CD4-positive, CD25-positive, alpha-beta regulatory T cell (primary cell): Measurements from ENCODE around the gene VGF. TPM values are rescaled to one million over a fixed set of nuclear protein-coding genes. Genes with fewer than 3 reads are reported as not detected.
"Not testable (repeated sequence)": the region's sequence is repeated elsewhere in the genome, so short reads cannot be mapped to it uniquely, and the experiment has no call there.

Source experiments
- ATAC-seq, 2 donors: fragments of 150-1000 bp; cut with Tn5 transposase; one replicate each; pipeline ENCODE4 v1.10.0; 2021; ENCODE audit warnings: low read depth in 2 of 2, moderate number of reproducible peaks in 2 of 2, moderate library complexity in 1 of 2
- DNase-seq, 3 donors: peaks; one replicate each; pipeline versions ENCODE4 v3.0.0 to v3.0.0-alpha.2; 2012 to 2022; ENCODE audit warnings: mixed read lengths in 1 of 3
- H3K27ac ChIP-seq: one replicate; pipeline ENCODE4 v1.7.0; 2013; ENCODE audit warnings: mild to moderate bottlenecking, low read length; ENCODE audit not compliant: insufficient read depth, poor library complexity, severe bottlenecking
- H3K27me3 ChIP-seq: one replicate; pipeline ENCODE4 v1.7.0; 2013; ENCODE audit warnings: low read length; ENCODE audit not compliant: control insufficient read depth, insufficient read depth
- H3K36me3 ChIP-seq: one replicate; pipeline ENCODE4 v1.7.0; 2013; ENCODE audit warnings: mild to moderate bottlenecking, low read length, moderate library complexity; ENCODE audit not compliant: control insufficient read depth, insufficient read depth
- H3K4me1 ChIP-seq: 2 replicates; pipeline ENCODE4 v1.7.0; 2013; ENCODE audit warnings: mild to moderate bottlenecking, low read length; ENCODE audit not compliant: insufficient read depth, control insufficient read depth, poor library complexity, severe bottlenecking
- H3K4me3 ChIP-seq: one replicate; pipeline ENCODE4 v1.7.0; 2013; ENCODE audit warnings: low read depth, mild to moderate bottlenecking, low read length, moderate library complexity
- H3K9me3 ChIP-seq, 2 experiments: 1 replicate in 1 of 2; 2 replicates in 1 of 2; pipeline ENCODE4 v1.7.0; 2013; ENCODE audit warnings: low read length in 2 of 2, mild to moderate bottlenecking in 1 of 2, moderate library complexity in 1 of 2; ENCODE audit not compliant: control insufficient read depth in 2 of 2
- H3K27ac Mint-ChIP-seq, 3 donors: one replicate each; pipeline ENCODE4 v1.8.0; 2020 to 2022; ENCODE audit warnings: mild to moderate bottlenecking in 3 of 3, mixed read lengths in 3 of 3, moderate library complexity in 2 of 3
- H3K27me3 Mint-ChIP-seq: one replicate; pipeline ENCODE4 v1.8.0; 2022; ENCODE audit warnings: mild to moderate bottlenecking, mixed read lengths
- H3K36me3 Mint-ChIP-seq: one replicate; pipeline ENCODE4 v1.8.0; 2020; ENCODE audit warnings: mixed read lengths
- H3K4me1 Mint-ChIP-seq, 4 donors: one replicate each; pipeline ENCODE4 v1.8.0; 2020 to 2022; ENCODE audit warnings: mixed read lengths in 4 of 4, mild to moderate bottlenecking in 1 of 4
- H3K4me3 Mint-ChIP-seq, 4 donors: one replicate each; pipeline ENCODE4 v1.8.0; 2020 to 2022; ENCODE audit warnings: mild to moderate bottlenecking in 4 of 4, mixed read lengths in 4 of 4, moderate library complexity in 3 of 4
- H3K9me3 Mint-ChIP-seq, 7 donors: one replicate each; pipeline ENCODE4 v1.8.0; 2020 to 2022; ENCODE audit warnings: mixed read lengths in 7 of 7, mild to moderate bottlenecking in 3 of 7, moderate library complexity in 2 of 7
- polyA plus RNA-seq, 4 donors: library from polyadenylated mRNA; unstranded; fragments of 300-500 nt; fragmentation: Illumina TruSeq; gene quantifications; one replicate each; pipeline ENCODE4 v1.2.3, GENCODE V29; 2021
- total RNA-seq: library from RNA; stranded (reverse); gene quantifications from one replicate; pipeline ENCODE4 v1.2.3, GENCODE V29; 2022

VGF gene
- total and polyA plus RNA-seq, 5 donors from 2014 or later = not detected

DNA sequence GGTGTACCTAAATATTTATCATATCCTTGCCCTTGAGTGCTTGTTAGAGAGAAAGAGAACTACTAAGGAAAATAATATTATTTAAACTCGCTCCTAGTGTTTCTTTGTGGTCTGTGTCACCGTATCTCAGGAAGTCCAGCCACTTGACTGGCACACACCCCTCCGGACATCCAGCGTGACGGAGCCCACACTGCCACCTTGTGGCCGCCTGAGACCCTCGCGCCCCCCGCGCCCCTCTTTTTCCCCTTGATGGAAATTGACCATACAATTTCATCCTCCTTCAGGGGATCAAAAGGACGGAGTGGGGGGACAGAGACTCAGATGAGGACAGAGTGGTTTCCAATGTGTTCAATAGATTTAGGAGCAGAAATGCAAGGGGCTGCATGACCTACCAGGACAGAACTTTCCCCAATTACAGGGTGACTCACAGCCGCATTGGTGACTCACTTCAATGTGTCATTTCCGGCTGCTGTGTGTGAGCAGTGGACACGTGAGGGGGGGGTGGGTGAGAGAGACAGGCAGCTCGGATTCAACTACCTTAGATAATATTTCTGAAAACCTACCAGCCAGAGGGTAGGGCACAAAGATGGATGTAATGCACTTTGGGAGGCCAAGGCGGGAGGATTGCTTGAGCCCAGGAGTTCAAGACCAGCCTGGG lies 27.0 kb downstream of the VGF start:
- no peaks in the 10 kb centered on the region for H3K9me3 Mint-ChIP-seq
- H3K4me1 ChIP-seq = peaks cover 6% of the 10 kb centered on the region
- peaks cover 39% of the 10 kb centered on the region for H3K27me3 Mint-ChIP-seq
- peak; percentile 35 to 87 (median 65) for DNase-seq
- no peak overlapping the region for H3K4me3 ChIP-seq
- H3K4me3 Mint-ChIP-seq = peak overlapping the region in 1 of 4 donors; percentile 7
- H3K36me3 ChIP-seq = no peaks in the 10 kb centered on the region
- no peaks in the 10 kb centered on the region for H3K27me3 ChIP-seq
- no peak overlapping the region for H3K27ac Mint-ChIP-seq
- ATAC-seq = peak; percentile 97
- H3K27ac ChIP-seq = no peak overlapping the region
- no peaks in the 10 kb centered on the region for H3K9me3 ChIP-seq
- H3K36me3 Mint-ChIP-seq = no peaks in the 10 kb centered on the region
- H3K4me1 Mint-ChIP-seq = peaks cover 0 to 10% (median 3%) of the 10 kb centered on the region in 4 donors

DNA sequence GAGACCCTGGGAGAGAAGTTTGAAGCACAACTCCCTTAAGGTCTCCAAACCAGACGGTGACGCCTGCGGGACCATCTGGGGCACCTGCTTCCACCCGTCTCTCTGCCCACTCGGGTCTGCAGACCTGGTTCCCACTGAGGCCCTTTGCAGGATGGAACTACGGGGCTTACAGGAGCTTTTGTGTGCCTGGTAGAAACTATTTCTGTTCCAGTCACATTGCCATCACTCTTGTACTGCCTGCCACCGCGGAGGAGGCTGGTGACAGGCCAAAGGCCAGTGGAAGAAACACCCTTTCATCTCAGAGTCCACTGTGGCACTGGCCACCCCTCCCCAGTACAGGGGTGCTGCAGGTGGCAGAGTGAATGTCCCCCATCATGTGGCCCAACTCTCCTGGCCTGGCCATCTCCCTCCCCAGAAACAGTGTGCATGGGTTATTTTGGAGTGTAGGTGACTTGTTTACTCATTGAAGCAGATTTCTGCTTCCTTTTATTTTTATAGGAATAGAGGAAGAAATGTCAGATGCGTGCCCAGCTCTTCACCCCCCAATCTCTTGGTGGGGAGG lies 27.6 kb downstream of the VGF start:
- Histone ChIP-seq H3K27me3 (no peaks in the 10 kb centered on the region), H3K4me1 (peaks cover 6% of the 10 kb centered on the region), H3K4me3 (no peak overlapping the region), H3K9me3 (no peaks in the 10 kb centered on the region), H3K36me3 (no peaks in the 10 kb centered on the region), H3K27ac (no peak overlapping the region)
- H3K4me3 Mint-ChIP-seq = peak overlapping the region in 1 of 4 donors; percentile 50
- ATAC-seq = no peak
- peaks cover 0 to 10% (median 3%) of the 10 kb centered on the region in 4 donors for H3K4me1 Mint-ChIP-seq
- H3K9me3 Mint-ChIP-seq = no peaks in the 10 kb centered on the region
- H3K27ac Mint-ChIP-seq = peak overlapping the region in 1 of 3 donors; percentile 31
- H3K27me3 Mint-ChIP-seq = peaks cover 39% of the 10 kb centered on the region
- DNase-seq = no peak
- H3K36me3 Mint-ChIP-seq = no peaks in the 10 kb centered on the region

DNA sequence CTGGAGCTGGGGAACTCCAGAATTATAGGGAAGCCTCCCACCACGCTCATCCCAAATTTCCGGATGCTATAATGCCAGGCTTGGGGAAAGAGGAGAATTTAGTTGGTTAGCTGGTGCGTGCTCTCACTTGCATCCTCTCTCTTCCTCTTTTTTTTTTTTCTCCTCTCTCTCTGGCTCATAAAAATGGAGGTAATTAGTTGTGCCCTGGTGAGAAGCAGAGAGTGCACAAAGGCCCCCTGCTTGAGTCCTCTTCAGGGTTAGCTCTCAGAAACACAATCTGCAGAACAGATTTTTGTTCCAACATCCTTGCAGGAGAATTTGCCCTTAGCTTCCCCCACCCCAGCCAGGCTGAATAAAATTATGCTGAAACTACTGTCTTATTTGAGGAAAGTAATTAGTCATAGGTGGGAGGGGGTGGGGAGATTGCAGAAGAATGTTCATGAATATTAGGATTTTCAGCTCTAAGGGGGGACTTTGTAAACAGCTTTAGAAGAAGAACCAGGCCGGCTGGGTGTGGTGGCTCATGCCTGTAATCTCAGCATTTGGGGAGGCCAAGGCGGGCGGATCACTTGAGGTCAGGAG lies 30.9 kb downstream of the VGF start:
- H3K9me3 Mint-ChIP-seq = no peaks in the 10 kb centered on the region
- no peak overlapping the region for H3K4me3 Mint-ChIP-seq
- Histone ChIP-seq H3K27ac (no peak overlapping the region), H3K27me3 (no peaks in the 10 kb centered on the region), H3K36me3 (no peaks in the 10 kb centered on the region), H3K4me1 (peaks cover 6% of the 10 kb centered on the region), H3K9me3 (no peaks in the 10 kb centered on the region), H3K4me3 (no peak overlapping the region)
- H3K36me3 Mint-ChIP-seq = no peaks in the 10 kb centered on the region
- ATAC-seq (no peak), DNase-seq (no peak)
- peaks cover 0 to 10% (median 3%) of the 10 kb centered on the region in 4 donors for H3K4me1 Mint-ChIP-seq
- no peak overlapping the region for H3K27ac Mint-ChIP-seq
- H3K27me3 Mint-ChIP-seq = peaks cover 41% of the 10 kb centered on the region

DNA sequence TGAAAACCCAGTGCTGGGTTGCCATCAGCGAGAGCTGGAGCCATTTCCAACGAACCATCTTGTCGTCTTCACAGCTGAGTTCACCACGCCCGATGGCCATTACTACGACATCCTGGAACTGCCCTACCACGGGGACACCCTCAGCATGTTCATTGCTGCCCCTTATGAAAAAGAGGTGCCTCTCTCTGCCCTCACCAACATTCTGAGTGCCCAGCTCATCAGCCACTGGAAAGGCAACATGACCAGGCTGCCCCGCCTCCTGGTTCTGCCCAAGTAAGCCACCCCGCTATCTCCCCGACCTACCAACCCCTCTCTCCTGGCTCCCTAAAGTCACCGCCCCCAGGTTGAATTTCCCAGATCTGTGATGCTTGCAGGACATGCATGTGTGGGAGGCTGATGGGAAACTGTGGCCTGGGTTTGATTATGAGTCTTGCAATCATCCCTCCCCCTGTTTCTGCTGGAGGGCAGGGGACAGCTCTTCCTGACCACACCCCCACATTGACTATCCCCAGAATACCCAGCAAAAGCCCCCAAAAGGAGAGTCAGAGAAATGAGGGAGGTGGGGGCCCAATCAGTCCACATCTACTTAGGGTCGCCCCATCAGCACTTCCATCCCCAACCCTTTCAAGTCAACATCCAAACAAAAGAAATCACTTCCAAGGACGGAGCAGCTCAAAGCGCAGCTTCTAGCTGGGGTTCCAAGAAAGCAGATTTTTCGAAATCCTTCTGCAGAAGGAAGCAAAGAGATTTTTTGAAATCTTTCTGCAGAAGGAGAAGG lies 31.6 kb downstream of the VGF start:
- no peak for ATAC-seq
- Histone ChIP-seq H3K27me3 (no peaks in the 10 kb centered on the region), H3K4me3 (no peak overlapping the region), H3K4me1 (peaks cover 6% of the 10 kb centered on the region), H3K27ac (no peak overlapping the region), H3K9me3 (no peaks in the 10 kb centered on the region), H3K36me3 (no peaks in the 10 kb centered on the region)
- Mint-ChIP-seq H3K4me3 (no peak overlapping the region), H3K27me3 (peaks cover 41% of the 10 kb centered on the region), H3K36me3 (no peaks in the 10 kb centered on the region), H3K9me3 (no peaks in the 10 kb centered on the region), H3K27ac (no peak overlapping the region), H3K4me1 (peaks cover 0 to 10% (median 3%) of the 10 kb centered on the region in 4 donors)
- no peak for DNase-seq

DNA sequence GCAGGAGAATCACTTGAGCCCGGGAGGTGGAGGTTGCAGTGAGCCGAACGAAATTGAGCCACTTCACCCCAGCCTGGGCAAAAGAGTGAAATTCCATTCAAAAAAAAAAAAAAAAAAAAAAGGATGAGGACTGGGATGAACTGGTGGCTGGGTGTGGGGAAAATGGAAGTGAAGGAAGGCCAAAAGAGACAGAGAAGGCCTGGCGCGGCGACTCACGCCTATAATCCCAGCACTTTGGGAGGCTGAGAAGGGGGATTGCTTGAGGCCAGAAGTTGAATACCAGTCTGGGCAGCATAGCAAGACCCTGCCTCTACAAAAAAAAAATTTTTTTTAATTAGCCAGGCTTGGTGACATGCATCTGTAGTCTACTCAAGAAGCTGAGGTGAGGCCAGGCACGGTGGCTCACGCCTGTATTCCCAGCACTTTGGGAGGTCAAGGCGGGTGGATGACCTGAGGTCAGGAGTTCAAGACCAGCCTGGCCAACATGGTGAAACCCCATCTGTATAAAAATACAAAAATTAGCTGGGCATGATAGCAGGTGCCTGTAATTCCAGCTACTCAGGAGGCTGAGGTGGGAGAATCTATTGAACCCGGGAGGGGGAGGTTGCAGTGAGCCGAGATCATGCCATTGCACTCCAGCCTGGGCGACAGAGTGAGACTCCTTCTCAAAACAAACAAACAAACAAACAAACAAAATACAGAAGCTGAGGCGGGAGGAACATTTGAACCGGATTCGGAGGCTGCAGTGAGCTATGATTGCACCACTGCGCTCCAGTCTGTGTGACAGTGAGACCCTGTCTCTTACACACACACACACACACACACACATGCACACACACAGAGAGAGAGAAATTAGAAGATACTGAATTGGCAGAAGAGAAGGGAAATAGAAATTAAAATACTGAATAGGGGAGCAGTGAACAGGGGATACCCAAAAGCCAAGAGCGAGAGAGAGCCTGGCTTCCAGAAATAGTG lies 32.5 kb downstream of the VGF start:
- H3K27ac Mint-ChIP-seq = peak overlapping the region in 1 of 3 donors; percentile 67
- not testable (repeated sequence) for DNase-seq, H3K4me3 ChIP-seq, H3K9me3 Mint-ChIP-seq, H3K4me3 Mint-ChIP-seq, H3K36me3 Mint-ChIP-seq, H3K27me3 ChIP-seq, H3K9me3 ChIP-seq, ATAC-seq, H3K4me1 Mint-ChIP-seq, H3K27ac ChIP-seq, H3K4me1 ChIP-seq, H3K36me3 ChIP-seq
- peaks cover 40% of the 10 kb centered on the region for H3K27me3 Mint-ChIP-seq

DNA sequence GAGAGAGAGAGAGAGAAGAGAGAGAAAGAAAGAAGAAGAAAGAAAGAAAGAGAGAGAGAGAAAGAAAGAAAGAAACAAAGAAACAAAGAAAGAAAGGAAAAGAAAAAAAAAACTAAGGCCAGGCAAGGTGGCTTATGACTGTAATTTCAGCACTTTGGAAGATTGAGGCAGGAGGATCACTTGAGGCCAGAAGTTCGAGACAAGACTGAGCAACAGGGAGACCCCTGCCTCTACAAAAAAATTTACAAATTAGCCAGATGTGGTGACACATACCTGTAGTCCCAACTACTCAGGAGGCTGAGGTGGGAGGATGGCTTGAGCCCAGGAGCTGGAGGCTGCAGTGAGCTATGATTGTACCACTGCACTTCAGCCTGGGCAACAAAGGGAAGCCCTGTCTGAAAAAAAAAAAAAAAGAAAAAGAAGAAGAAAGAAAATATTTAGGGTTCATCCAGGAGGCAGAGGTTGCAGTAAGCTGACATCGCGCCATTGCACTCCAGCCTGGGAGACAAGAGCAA lies 35.7 kb downstream of the VGF start:
- H3K4me3 ChIP-seq = no peak overlapping the region
- H3K9me3 ChIP-seq = no peaks in the 10 kb centered on the region
- Mint-ChIP-seq H3K4me3 (no peak overlapping the region), H3K4me1 (peaks cover 0 to 23% (median 9%) of the 10 kb centered on the region in 4 donors), H3K36me3 (no peaks in the 10 kb centered on the region), H3K27me3 (peaks cover 46% of the 10 kb centered on the region), H3K27ac (no peak overlapping the region), H3K9me3 (peaks cover 0 to 2% (median 0%) of the 10 kb centered on the region in 7 donors)
- H3K4me1 ChIP-seq = peaks cover 10% of the 10 kb centered on the region
- no peaks in the 10 kb centered on the region for H3K36me3 ChIP-seq
- no peak overlapping the region for H3K27ac ChIP-seq
- ATAC-seq = no peak
- peaks cover 5% of the 10 kb centered on the region for H3K27me3 ChIP-seq
- no peak for DNase-seq
